ENCODE data around the gene UBE2J1. TPM values are rescaled to one million over a fixed set of nuclear protein-coding genes. Genes with fewer than 3 reads are reported as not detected.
A peak's percentile ranks its signal among the peaks of the same experiment; 100 is the strongest.
"Not testable (repeated sequence)": the region's sequence is repeated elsewhere in the genome, so short reads cannot be mapped to it uniquely, and the experiment has no call there.

The UBE2J1 gene
- total RNA-seq, 1 donor from 2014 or later: 46.9 TPM

- no peaks in the 10 kb centered on the region for H3K36me3 ChIP-seq
- no peak for TF ChIP-seq CTCF (IDR thresholded peaks at IDR 0.05)
- ATAC-seq (peak; percentile 60 to 85), DNase-seq (no peak)
- peaks cover 22% of the 10 kb centered on the region for H3K4me1 ChIP-seq
- no peaks in the 10 kb centered on the region for H3K27me3 ChIP-seq (ENCODE audit: low read depth)
- intact Hi-C loops (cut with DNase I): no loop called here
- H3K4me3 ChIP-seq: no peak overlapping the region
- H3K9me3 ChIP-seq: no peaks in the 10 kb centered on the region
- no peak overlapping the region for H3K27ac ChIP-seq
Measured at GRCh38 chr6:89297695-89298351, 54.7 kb downstream of the UBE2J1 start.

GRCh38 chr6:89295981-89296380 is 56.5 kb downstream of the UBE2J1 start:
- intact Hi-C loops (cut with DNase I): no loop called here
- H3K4me1 ChIP-seq: peaks cover 22% of the 10 kb centered on the region
- H3K27ac ChIP-seq: no peak overlapping the region
- H3K9me3 ChIP-seq: no peaks in the 10 kb centered on the region
- ATAC-seq (no peak), DNase-seq (no peak)
- H3K4me3 ChIP-seq: no peak overlapping the region
- TF ChIP-seq CTCF (IDR thresholded peaks at IDR 0.05): no peak
- no peaks in the 10 kb centered on the region for H3K36me3 ChIP-seq
- no peaks in the 10 kb centered on the region for H3K27me3 ChIP-seq (ENCODE audit: low read depth)

GRCh38 chr6:89295116-89295515 is 57.4 kb downstream of the UBE2J1 start:
- H3K9me3 ChIP-seq; H3K27ac ChIP-seq; H3K36me3 ChIP-seq; ATAC-seq; DNase-seq; H3K27me3 ChIP-seq (ENCODE audit: low read depth); H3K4me3 ChIP-seq; intact Hi-C loops (cut with DNase I): not testable (repeated sequence)
- H3K4me1 ChIP-seq: peaks cover 22% of the 10 kb centered on the region

GRCh38 chr6:89291256-89291819 is 61.2 kb downstream of the UBE2J1 start:
- no peak for TF ChIP-seq CTCF (IDR thresholded peaks at IDR 0.05)
- intact Hi-C loops (cut with DNase I): no loop called here
- ATAC-seq: no peak

GRCh38 chr6:89290401-89291155 is 61.9 kb downstream of the UBE2J1 start:
- no peaks in the 10 kb centered on the region for H3K9me3 ChIP-seq
- no peak for TF ChIP-seq CTCF (IDR thresholded peaks at IDR 0.05)
- no peaks in the 10 kb centered on the region for H3K27me3 ChIP-seq (ENCODE audit: low read depth)
- intact Hi-C loops (cut with DNase I): no loop called here
- DNase-seq (no peak), ATAC-seq (no peak)
- H3K4me1 ChIP-seq: no peaks in the 10 kb centered on the region
- H3K27ac ChIP-seq: no peak overlapping the region
- no peaks in the 10 kb centered on the region for H3K36me3 ChIP-seq
- H3K4me3 ChIP-seq: no peak overlapping the region

More at GRCh38 chr6:89291256-89291819, 61.2 kb downstream of the UBE2J1 start:
- Histone ChIP-seq H3K4me1 (no peaks in the 10 kb centered on the region), H3K36me3 (no peaks in the 10 kb centered on the region), H3K4me3 (no peak overlapping the region), H3K9me3 (no peaks in the 10 kb centered on the region), H3K27me3 (ENCODE audit: low read depth) (no peaks in the 10 kb centered on the region), H3K27ac (no peak overlapping the region)
- no peak for DNase-seq

- Histone ChIP-seq H3K9me3 (no peaks in the 10 kb centered on the region), H3K27ac (no peak overlapping the region), H3K4me1 (no peaks in the 10 kb centered on the region), H3K36me3 (no peaks in the 10 kb centered on the region), H3K27me3 (ENCODE audit: low read depth) (no peaks in the 10 kb centered on the region), H3K4me3 (no peak overlapping the region)
- ATAC-seq: no peak
- no peak for TF ChIP-seq CTCF (IDR thresholded peaks at IDR 0.05)
- no peak for DNase-seq
- intact Hi-C loops (cut with DNase I): no loop called here
Measured at GRCh38 chr6:89289710-89290109, 62.8 kb downstream of the UBE2J1 start.
